H1 (cell line): ENCODE measurements around the gene TMEM237. TPM values are rescaled to one million over a fixed set of nuclear protein-coding genes. Genes with fewer than 3 reads are reported as not detected.

ENCODE experiments used
- CHD7 ChIP-seq: fragments of 300-600 bp; sonication (generic); IDR thresholded peaks from 2 replicates; pipeline ENCODE4 v1.7.1; 2012; ENCODE audit warnings: low read length, moderate library complexity, mild to moderate bottlenecking, inconsistent platforms; ENCODE audit not compliant: insufficient replicate concordance
- EGR1 ChIP-seq: IDR thresholded peaks from 2 replicates; pipeline ENCODE4 v1.6.1; 2011; ENCODE audit warnings: low read depth, low read length, borderline replicate concordance
- ZNF274 ChIP-seq: IDR thresholded peaks from 2 replicates; pipeline ENCODE4 v1.7.0; 2012; ENCODE audit warnings: low read length, borderline replicate concordance; ENCODE audit errors: extremely low read depth
- polyA plus RNA-seq, 7 experiments: library from polyadenylated mRNA; depleted of rRNA in 3 of 7; stranded (reverse) in 5 of 7; unstranded in 2 of 7; fragments of >200 nt in 5 of 7; fragments of 200-250 nt in 2 of 7; gene quantifications; 1 replicate in 5 of 7; 2 replicates in 1 of 7; 4 replicates in 1 of 7; pipeline versions ENCODE4 v1.2.1 to v1.2.3, GENCODE V29; 2011 to 2013; ENCODE audit warnings: missing spikeins in 2 of 7, mixed read lengths in 2 of 7
- total RNA-seq: library from RNA; stranded (reverse); fragmentation: NEBNext Ultra II Directional; extraction: Animal tissue kit (Norgen Biotek cat#: 25700); gene quantifications from 2 replicates; pipeline ENCODE4 v1.2.1, GENCODE V29; 2021

TMEM237 gene
- total and polyA plus RNA-seq, 2 of the 8 experiments (the other 6 are each of a cell fraction or from before 2014, with no cell fraction given) = 26.1 to 41.0 TPM

DNA sequence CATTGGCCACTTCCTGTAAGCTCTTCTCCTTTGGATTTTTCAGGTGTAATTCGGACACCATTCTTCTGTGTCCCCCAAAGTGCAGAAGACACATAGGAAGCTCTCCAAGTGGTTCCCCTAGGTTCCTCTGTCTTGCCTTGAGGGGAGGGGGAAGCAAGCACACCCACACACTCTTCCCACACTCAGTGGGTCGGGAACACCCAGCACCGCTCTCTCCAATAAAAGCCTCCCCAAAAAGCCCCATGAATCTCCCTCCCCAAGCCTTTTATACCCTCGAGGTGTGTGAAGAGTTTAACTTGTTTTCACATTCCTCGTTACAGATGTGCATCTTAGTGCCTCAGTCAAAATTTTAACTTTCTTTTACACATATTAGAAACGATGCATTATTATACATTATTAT lies 9.9 kb upstream of the TMEM237 start (continued):
- TF ChIP-seq CHD7 (no peak), EGR1 (no peak), ZNF274 (no peak)
- TF ChIP-seq, all 59 proteins: peak for 0
